Sigmoid colon (tissue), 3 donors: ENCODE measurements around the gene MYO5A.

Source experiments
- POLR2A ChIP-seq, 2 donors: fragments of 450-650 bp; IDR thresholded peaks; one replicate each; pipeline ENCODE4 v1.6.1; 2016; ENCODE audit warnings: antibody characterized with exemption in 2 of 2, mild to moderate bottlenecking in 2 of 2, moderate library complexity in 2 of 2
- TF ChIP-seq, protein P1 (sequence below), 4 experiments: fragments of 450-650 bp in 3 of 4; fragments of 200-600 bp in 1 of 4; IDR thresholded peaks; one replicate each; pipeline ENCODE4 v1.5.1; 2016 to 2019; ENCODE audit warnings: antibody characterized with exemption in 4 of 4, mild to moderate bottlenecking in 3 of 4, moderate library complexity in 2 of 4

DNA sequence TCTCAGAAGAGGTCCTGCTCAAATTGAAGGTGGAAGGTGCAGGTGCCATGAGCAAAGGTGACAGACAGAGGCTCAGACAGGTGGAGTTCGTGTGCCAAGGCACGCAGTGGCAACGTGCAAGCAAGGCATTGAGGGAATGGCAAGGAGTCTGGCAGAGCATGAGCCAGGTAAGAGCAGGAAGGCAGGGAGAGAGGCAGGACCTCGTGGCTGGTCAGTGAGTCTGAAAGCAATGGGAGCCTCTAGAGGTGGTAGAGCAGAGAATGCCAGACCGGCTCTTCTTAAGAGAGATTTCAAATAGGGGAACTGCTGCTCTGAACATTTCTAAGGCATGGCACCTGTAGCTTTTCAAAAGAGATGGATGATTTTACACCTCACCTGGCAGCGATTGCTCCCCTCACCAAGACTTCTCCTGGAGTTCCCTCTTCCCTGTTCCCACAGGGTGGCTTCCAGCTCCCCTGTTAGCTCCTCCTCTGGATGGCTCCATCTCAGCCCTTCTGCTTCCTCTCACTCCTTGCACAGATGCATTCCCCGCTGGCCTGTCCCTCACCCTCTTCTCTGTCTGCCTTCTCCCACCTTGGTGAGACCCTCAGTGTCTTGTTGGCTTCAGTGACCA lies 235.8 kb downstream of the MYO5A start:
- TF ChIP-seq, protein P1, sequence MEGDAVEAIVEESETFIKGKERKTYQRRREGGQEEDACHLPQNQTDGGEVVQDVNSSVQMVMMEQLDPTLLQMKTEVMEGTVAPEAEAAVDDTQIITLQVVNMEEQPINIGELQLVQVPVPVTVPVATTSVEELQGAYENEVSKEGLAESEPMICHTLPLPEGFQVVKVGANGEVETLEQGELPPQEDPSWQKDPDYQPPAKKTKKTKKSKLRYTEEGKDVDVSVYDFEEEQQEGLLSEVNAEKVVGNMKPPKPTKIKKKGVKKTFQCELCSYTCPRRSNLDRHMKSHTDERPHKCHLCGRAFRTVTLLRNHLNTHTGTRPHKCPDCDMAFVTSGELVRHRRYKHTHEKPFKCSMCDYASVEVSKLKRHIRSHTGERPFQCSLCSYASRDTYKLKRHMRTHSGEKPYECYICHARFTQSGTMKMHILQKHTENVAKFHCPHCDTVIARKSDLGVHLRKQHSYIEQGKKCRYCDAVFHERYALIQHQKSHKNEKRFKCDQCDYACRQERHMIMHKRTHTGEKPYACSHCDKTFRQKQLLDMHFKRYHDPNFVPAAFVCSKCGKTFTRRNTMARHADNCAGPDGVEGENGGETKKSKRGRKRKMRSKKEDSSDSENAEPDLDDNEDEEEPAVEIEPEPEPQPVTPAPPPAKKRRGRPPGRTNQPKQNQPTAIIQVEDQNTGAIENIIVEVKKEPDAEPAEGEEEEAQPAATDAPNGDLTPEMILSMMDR (IDR thresholded peaks at IDR 0.05), result no peak
- TF ChIP-seq POLR2A (IDR thresholded peaks at IDR 0.05), result no peak
